Progenitor cell of endocrine pancreas (in vitro differentiated cells): ENCODE results near the gene GNLY. TPM values are rescaled to one million over a fixed set of nuclear protein-coding genes. Genes with fewer than 3 reads are reported as not detected.

Experiments
- DNase-seq: peaks from one replicate; pipeline ENCODE4 v3.0.0; 2021; ENCODE audit warnings: low spot score; ENCODE audit not compliant: unreplicated experiment
- H3K27ac Mint-ChIP-seq: 2 replicates; pipeline ENCODE4 v1.8.0; 2021; ENCODE audit warnings: mild to moderate bottlenecking, moderate library complexity, mixed read lengths
- H3K27me3 Mint-ChIP-seq: 2 replicates; pipeline ENCODE4 v1.8.0; 2021; ENCODE audit warnings: mixed read lengths
- H3K36me3 Mint-ChIP-seq: 2 replicates; pipeline ENCODE4 v1.8.0; 2022; ENCODE audit warnings: mixed read lengths; ENCODE audit not compliant: insufficient read depth
- H3K4me1 Mint-ChIP-seq: 2 replicates; pipeline ENCODE4 v1.8.0; 2021; ENCODE audit warnings: low read depth, mixed read lengths
- H3K4me3 Mint-ChIP-seq: 2 replicates; pipeline ENCODE4 v1.8.0; 2021; ENCODE audit warnings: low read depth, mild to moderate bottlenecking, moderate library complexity, mixed read lengths
- H3K9me3 Mint-ChIP-seq: 2 replicates; pipeline ENCODE4 v1.8.0; 2021; ENCODE audit warnings: low read depth, mixed read lengths
- total RNA-seq: library from RNA; stranded (reverse); gene quantifications from 2 replicates; pipeline ENCODE4 v1.2.1, GENCODE V29; 2021
- TF ChIP-seq, protein P1 (sequence below): fragments of 200-600 bp; sonication (generic); IDR thresholded peaks from one replicate; pipeline ENCODE4 v1.5.0; 2021; ENCODE audit warnings: antibody characterized with exemption, mild to moderate bottlenecking; ENCODE audit not compliant: unreplicated experiment

GNLY gene
- total RNA-seq, 1 donor from 2014 or later = not detected

DNA sequence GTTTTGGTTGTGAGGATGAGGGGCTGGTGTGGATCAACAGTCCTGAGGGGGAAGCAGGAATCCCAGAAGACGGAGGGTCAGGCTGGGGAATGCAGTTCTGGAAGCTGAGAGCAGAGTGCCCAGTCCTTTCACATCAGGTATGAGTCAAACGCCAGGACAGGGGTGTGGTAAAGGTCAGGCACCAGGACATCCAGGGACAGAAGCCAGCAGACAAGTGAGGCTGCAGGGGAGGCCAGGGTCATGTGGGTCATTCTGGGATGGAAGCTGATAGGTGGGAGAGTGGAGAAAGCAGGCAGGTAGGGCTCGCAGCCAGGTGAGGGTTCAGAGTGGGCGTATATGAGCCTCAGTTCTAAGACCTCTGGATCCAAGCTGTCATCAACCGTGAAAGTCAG, 12.8 kb upstream of the GNLY start:
- Mint-ChIP-seq H3K36me3 (no peaks in the 10 kb centered on the region), H3K27ac (no peak overlapping the region), H3K4me3 (no peak overlapping the region), H3K27me3 (peaks cover 22% of the 10 kb centered on the region), H3K4me1 (peaks cover 3% of the 10 kb centered on the region), H3K9me3 (peaks cover 3% of the 10 kb centered on the region)
- DNase-seq = no peak
- TF ChIP-seq, protein P1, sequence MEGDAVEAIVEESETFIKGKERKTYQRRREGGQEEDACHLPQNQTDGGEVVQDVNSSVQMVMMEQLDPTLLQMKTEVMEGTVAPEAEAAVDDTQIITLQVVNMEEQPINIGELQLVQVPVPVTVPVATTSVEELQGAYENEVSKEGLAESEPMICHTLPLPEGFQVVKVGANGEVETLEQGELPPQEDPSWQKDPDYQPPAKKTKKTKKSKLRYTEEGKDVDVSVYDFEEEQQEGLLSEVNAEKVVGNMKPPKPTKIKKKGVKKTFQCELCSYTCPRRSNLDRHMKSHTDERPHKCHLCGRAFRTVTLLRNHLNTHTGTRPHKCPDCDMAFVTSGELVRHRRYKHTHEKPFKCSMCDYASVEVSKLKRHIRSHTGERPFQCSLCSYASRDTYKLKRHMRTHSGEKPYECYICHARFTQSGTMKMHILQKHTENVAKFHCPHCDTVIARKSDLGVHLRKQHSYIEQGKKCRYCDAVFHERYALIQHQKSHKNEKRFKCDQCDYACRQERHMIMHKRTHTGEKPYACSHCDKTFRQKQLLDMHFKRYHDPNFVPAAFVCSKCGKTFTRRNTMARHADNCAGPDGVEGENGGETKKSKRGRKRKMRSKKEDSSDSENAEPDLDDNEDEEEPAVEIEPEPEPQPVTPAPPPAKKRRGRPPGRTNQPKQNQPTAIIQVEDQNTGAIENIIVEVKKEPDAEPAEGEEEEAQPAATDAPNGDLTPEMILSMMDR = no peak

DNA sequence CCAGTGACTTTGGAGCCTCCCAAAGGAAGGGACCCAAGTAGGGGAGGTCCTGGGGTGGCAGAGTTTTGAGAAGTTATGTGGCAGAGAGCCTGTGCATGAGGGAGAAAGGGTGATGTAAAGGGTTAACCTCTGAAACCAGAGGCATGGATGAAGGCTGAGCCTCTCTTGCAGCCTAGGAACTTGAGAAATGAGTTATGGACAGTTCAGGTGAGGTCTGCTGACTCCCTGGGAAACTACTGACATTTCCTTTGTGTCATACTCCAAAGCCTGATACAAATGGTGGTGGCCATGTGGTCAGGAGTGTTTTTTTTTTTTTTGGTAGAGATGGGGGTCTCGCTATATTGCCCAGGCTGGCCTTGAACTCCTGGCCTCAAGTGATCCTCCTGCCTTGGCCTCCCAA, 12.4 kb upstream of the GNLY start:
- no peak overlapping the region for H3K27ac Mint-ChIP-seq
- H3K4me3 Mint-ChIP-seq = no peak overlapping the region
- H3K36me3 Mint-ChIP-seq = no peaks in the 10 kb centered on the region
- peaks cover 3% of the 10 kb centered on the region for H3K4me1 Mint-ChIP-seq
- H3K27me3 Mint-ChIP-seq = peaks cover 18% of the 10 kb centered on the region
- TF ChIP-seq, protein P1 = no peak
- DNase-seq = no peak
- H3K9me3 Mint-ChIP-seq = peaks cover 3% of the 10 kb centered on the region

DNA sequence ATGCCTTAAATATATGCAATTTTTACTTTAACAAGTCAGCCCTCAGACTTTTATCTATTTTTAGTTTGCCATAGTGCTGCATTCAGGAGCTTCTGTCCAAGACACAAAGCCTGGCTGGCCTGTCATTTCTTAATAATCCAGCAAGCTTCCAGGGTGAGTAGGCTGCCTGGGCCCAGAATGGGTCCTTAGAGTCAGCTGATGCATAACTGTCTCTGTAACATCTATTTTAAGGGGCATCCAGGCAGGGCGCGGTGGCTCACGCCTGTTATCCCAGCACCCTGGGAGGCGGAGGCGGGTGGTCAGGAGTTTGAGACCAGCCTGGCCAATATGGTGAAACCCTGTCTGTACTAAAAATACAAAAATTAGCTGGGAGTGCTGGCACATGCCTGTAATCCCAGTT, 11.8 kb upstream of the GNLY start:
- peaks cover 21% of the 10 kb centered on the region for H3K27me3 Mint-ChIP-seq
- no peak for DNase-seq
- no peak overlapping the region for H3K27ac Mint-ChIP-seq

DNA sequence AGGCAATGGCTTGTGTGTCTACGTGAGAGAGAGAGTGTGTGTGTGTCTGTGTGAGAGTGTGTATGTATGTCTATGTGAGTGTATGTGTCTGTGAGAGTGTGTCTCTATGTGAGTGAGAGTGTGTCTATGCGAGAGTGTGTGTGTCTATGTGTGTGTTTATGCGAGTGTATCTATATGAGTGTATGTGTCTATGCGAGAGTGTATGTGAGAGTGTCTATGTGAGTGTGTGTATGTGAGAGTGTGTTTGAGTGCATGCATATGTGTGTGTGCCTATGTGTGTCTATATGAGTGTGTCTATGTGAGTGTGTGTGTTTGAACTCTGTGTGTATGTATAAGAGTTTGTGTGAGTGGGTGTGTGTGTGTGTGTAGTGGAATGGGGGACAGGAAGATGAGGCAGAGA, 9.8 kb upstream of the GNLY start:
- H3K9me3 Mint-ChIP-seq = peaks cover 3% of the 10 kb centered on the region
- no peak overlapping the region for H3K4me3 Mint-ChIP-seq
- peaks cover 3% of the 10 kb centered on the region for H3K4me1 Mint-ChIP-seq
- no peak for DNase-seq
- TF ChIP-seq, protein P1 = no peak
- H3K27ac Mint-ChIP-seq = no peak overlapping the region
- H3K36me3 Mint-ChIP-seq = no peaks in the 10 kb centered on the region
- H3K27me3 Mint-ChIP-seq = peaks cover 14% of the 10 kb centered on the region

More for the DNA sequence above, 11.8 kb upstream of the GNLY start:
- H3K36me3 Mint-ChIP-seq = no peaks in the 10 kb centered on the region
- peaks cover 3% of the 10 kb centered on the region for H3K9me3 Mint-ChIP-seq
- H3K4me3 Mint-ChIP-seq = no peak overlapping the region
- peaks cover 3% of the 10 kb centered on the region for H3K4me1 Mint-ChIP-seq
- TF ChIP-seq, protein P1 = no peak

DNA sequence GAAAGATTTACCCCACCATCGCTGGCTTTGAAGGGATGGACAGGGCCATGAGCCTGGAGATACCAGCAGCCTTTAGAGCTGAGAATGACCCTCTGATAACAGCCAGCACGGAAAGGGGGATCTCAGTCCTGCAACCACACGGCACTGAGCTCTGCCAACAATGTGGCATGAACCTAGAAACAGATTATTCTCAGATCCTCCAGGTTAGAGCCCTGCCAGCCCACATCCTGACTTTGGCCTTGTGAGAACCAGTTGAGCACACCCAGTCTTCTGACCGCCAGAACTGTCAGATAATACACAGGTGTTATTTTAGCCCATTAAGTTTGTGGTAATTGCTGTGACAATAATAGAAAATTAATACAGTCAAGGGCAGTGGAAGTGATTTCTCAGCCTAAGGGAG, 9.4 kb upstream of the GNLY start:
- TF ChIP-seq, protein P1 = no peak
- H3K4me3 Mint-ChIP-seq = no peak overlapping the region

More for the DNA sequence above, 9.4 kb upstream of the GNLY start:
- Mint-ChIP-seq H3K27me3 (peaks cover 14% of the 10 kb centered on the region), H3K27ac (no peak overlapping the region), H3K36me3 (no peaks in the 10 kb centered on the region), H3K9me3 (peaks cover 3% of the 10 kb centered on the region), H3K4me1 (peaks cover 3% of the 10 kb centered on the region)
- no peak for DNase-seq
